Effector memory CD4-positive, alpha-beta T cell (primary cell): ENCODE results near the gene PLA2G6.

Experiments
- DNase-seq, 3 donors: peaks; one replicate each; pipeline ENCODE4 v3.0.0-alpha.2; 2020
- H3K27ac ChIP-seq: 2 replicates; pipeline ENCODE4 v1.7.0; 2013; ENCODE audit warnings: mild to moderate bottlenecking, low read length, moderate library complexity; ENCODE audit not compliant: insufficient read depth, poor library complexity, severe bottlenecking
- H3K27me3 ChIP-seq: replicated peaks from 2 replicates; pipeline ENCODE4 v1.7.0; 2013; ENCODE audit warnings: mild to moderate bottlenecking, low read length; ENCODE audit not compliant: insufficient read depth, control insufficient read depth, poor library complexity, severe bottlenecking
- H3K36me3 ChIP-seq: 2 replicates; pipeline ENCODE4 v1.7.0; 2013; ENCODE audit warnings: mild to moderate bottlenecking, low read length, moderate library complexity; ENCODE audit not compliant: control insufficient read depth, insufficient read depth
- H3K4me1 ChIP-seq: 2 replicates; pipeline ENCODE4 v1.7.0; 2013; ENCODE audit warnings: low read length, mild to moderate bottlenecking; ENCODE audit not compliant: control insufficient read depth, insufficient read depth, poor library complexity, severe bottlenecking
- H3K4me3 ChIP-seq: 2 replicates; pipeline ENCODE4 v1.7.0; 2013; ENCODE audit warnings: low read length, low read depth, mild to moderate bottlenecking; ENCODE audit not compliant: insufficient read depth, poor library complexity, severe bottlenecking
- H3K9me3 ChIP-seq: 2 replicates; pipeline ENCODE4 v1.7.0; 2013; ENCODE audit warnings: mild to moderate bottlenecking, low read length, moderate library complexity; ENCODE audit not compliant: control insufficient read depth

PLA2G6 gene

GRCh38 chr22:38203090-38203810 is 21.6 kb upstream of the PLA2G6 start:
- no peaks in the 10 kb centered on the region for H3K9me3 ChIP-seq

GRCh38 chr22:38202437-38203089 is 20.9 kb upstream of the PLA2G6 start:
- Histone ChIP-seq H3K4me1 (peaks cover 22% of the 10 kb centered on the region), H3K9me3 (no peaks in the 10 kb centered on the region), H3K36me3 (no peaks in the 10 kb centered on the region), H3K4me3 (peak overlapping the region; percentile 86), H3K27me3 (no peaks in the 10 kb centered on the region), H3K27ac (peak overlapping the region; percentile 87)
- peak; percentile 49 to 61 (median 54) for DNase-seq

More at GRCh38 chr22:38203090-38203810, 21.6 kb upstream of the PLA2G6 start:
- H3K4me1 ChIP-seq: peaks cover 22% of the 10 kb centered on the region
- no peaks in the 10 kb centered on the region for H3K27me3 ChIP-seq
- peak in 1 of 3 donors; percentile 28 for DNase-seq
- H3K27ac ChIP-seq: peak overlapping the region; percentile 87
- peak overlapping the region; percentile 86 for H3K4me3 ChIP-seq
- H3K36me3 ChIP-seq: no peaks in the 10 kb centered on the region

- H3K4me1 ChIP-seq: peaks cover 22% of the 10 kb centered on the region
- no peaks in the 10 kb centered on the region for H3K9me3 ChIP-seq
- H3K4me3 ChIP-seq: peak within 1 kb of the TSS; percentile 86
- peak within 1 kb of the TSS; percentile 87 for H3K27ac ChIP-seq
- no peaks in the 10 kb centered on the region for H3K36me3 ChIP-seq
- no peaks in the 10 kb centered on the region for H3K27me3 ChIP-seq
- DNase-seq: peak; percentile 87 to 88 (median 88)
These were observed 20.2 kb upstream of the PLA2G6 start, which contains the start of gene MAFF for GRCh38 chr22:38201711-38202436. Gene MAFF (plus strand): TSS chr22:38201994. CDS start chr22:38213854, 11,860 bp downstream.

GRCh38 chr22:38201371-38201710 is 19.7 kb upstream of the PLA2G6 start:
- Histone ChIP-seq H3K9me3 (no peaks in the 10 kb centered on the region), H3K27me3 (no peaks in the 10 kb centered on the region), H3K4me3 (no peak overlapping the region), H3K4me1 (peaks cover 22% of the 10 kb centered on the region), H3K27ac (peak overlapping the region; percentile 87), H3K36me3 (no peaks in the 10 kb centered on the region)
- DNase-seq: no peak

GRCh38 chr22:38199826-38200559 is 18.4 kb upstream of the PLA2G6 start:
- Histone ChIP-seq H3K27me3 (no peaks in the 10 kb centered on the region), H3K36me3 (no peaks in the 10 kb centered on the region), H3K27ac (no peak overlapping the region), H3K4me1 (peaks cover 22% of the 10 kb centered on the region), H3K4me3 (no peak overlapping the region), H3K9me3 (no peaks in the 10 kb centered on the region)
- DNase-seq: no peak

GRCh38 chr22:38196791-38197419 is 15.3 kb upstream of the PLA2G6 start:
- no peaks in the 10 kb centered on the region for H3K27me3 ChIP-seq
- H3K36me3 ChIP-seq: no peaks in the 10 kb centered on the region
- H3K4me3 ChIP-seq: no peak overlapping the region
- H3K27ac ChIP-seq: no peak overlapping the region
- DNase-seq: no peak
- peaks cover 8% of the 10 kb centered on the region for H3K4me1 ChIP-seq
- no peaks in the 10 kb centered on the region for H3K9me3 ChIP-seq

DNA sequence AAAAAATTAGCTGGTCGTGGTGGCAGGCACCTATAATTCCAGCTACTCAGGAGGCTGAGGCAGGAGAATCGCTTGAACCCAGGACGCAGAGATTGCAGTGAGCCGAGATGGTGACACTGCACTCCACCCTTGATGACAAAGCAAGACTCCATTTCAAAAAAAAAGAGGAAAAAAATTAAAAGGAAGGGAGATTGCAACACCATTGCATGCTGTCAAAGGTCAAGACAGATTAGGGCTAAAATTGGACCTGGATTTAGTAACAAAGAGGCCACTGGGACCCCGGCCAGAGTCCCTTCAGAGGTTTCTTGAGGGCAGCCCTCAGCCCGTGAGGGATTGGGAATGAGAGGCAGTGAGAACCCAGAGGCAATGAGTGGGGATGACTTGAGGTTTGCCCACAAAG is 11.9 kb upstream of the PLA2G6 start:
- Histone ChIP-seq H3K9me3 (no peaks in the 10 kb centered on the region), H3K27me3 (no peaks in the 10 kb centered on the region), H3K4me1 (no peaks in the 10 kb centered on the region), H3K27ac (no peak overlapping the region), H3K36me3 (no peaks in the 10 kb centered on the region), H3K4me3 (no peak overlapping the region)
- DNase-seq: no peak

- H3K36me3 ChIP-seq: no peaks in the 10 kb centered on the region
- no peak for DNase-seq
- H3K27ac ChIP-seq: no peak overlapping the region
- no peaks in the 10 kb centered on the region for H3K27me3 ChIP-seq
- no peaks in the 10 kb centered on the region for H3K4me1 ChIP-seq
- no peaks in the 10 kb centered on the region for H3K9me3 ChIP-seq
- no peak overlapping the region for H3K4me3 ChIP-seq
These were observed 10.8 kb upstream of the PLA2G6 start for GRCh38 chr22:38192475-38192863.

DNA sequence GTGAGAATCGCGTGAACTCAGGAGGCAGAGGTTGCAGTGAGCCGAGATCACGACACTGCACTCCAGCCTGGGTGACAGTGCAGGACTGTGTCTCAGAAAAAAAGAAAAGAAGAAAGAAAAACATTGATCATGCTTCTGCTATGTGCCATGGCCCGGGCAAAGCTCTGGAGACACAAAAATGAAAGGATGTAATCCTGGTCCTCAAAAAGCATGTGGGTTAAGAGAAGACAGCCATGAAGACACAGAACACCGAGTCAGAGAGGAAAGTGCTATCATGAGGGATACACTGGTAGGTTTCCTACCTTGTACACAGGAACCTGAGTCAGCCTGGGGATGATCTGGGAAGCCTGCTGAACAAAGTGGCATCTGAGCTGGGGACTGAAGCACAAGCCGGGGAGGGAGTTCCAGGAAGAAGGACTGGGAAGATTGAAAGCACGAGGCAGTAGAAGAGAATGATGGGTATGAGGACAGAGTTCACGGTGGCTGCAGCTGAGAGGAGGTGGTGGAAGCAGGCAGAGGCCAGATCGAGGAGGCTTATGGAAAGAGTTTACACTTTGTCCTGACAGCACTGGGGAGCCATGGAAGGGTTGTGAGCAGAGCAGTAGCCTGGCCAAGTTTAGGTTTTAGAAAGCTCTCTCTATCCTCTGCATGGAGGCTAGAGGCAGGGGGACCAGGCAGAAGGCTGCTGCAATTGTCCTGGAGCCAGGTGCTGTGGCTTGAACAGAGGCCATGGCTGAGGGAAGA is 10.3 kb upstream of the PLA2G6 start:
- H3K4me3 ChIP-seq: no peak overlapping the region
- DNase-seq: no peak
- H3K27me3 ChIP-seq: no peaks in the 10 kb centered on the region
- no peaks in the 10 kb centered on the region for H3K36me3 ChIP-seq
- H3K27ac ChIP-seq: no peak overlapping the region
- H3K9me3 ChIP-seq: no peaks in the 10 kb centered on the region
- H3K4me1 ChIP-seq: no peaks in the 10 kb centered on the region
